ENCODE data around the gene CYP4F8.

DNA sequence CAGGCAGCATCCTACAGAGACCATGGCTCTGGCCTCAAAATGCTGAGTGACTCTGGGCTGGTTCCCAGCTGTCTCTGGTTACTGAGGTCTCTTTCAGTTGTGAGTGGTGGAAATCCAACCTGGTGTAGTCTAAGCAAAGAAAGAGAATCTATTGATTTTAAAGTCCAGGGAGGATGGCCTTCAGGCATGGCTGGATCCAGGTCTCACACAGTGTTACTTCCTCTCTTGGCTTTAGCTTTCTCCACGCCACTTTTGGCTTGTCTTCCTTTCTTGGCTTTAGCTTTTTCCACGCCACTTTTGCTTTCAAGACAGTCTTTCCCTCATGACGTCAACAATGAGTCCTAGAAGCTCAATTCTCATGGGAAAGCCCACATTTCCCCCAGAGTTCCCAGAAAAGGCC lies 29.8 kb downstream of the CYP4F8 start:
- no peak for TF ChIP-seq POLR2A (IDR thresholded peaks at IDR 0.05; ENCODE audit: low read depth)
- TF ChIP-seq, protein P1, sequence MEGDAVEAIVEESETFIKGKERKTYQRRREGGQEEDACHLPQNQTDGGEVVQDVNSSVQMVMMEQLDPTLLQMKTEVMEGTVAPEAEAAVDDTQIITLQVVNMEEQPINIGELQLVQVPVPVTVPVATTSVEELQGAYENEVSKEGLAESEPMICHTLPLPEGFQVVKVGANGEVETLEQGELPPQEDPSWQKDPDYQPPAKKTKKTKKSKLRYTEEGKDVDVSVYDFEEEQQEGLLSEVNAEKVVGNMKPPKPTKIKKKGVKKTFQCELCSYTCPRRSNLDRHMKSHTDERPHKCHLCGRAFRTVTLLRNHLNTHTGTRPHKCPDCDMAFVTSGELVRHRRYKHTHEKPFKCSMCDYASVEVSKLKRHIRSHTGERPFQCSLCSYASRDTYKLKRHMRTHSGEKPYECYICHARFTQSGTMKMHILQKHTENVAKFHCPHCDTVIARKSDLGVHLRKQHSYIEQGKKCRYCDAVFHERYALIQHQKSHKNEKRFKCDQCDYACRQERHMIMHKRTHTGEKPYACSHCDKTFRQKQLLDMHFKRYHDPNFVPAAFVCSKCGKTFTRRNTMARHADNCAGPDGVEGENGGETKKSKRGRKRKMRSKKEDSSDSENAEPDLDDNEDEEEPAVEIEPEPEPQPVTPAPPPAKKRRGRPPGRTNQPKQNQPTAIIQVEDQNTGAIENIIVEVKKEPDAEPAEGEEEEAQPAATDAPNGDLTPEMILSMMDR (IDR thresholded peaks at IDR 0.05) = no peak
- no peak for TF ChIP-seq POLR2AphosphoS5 (IDR thresholded peaks at IDR 0.05)

Measured in esophagus muscularis mucosa (tissue), 3 donors.